Stimulated activated naive B cell treated with anti-CD40 and anti-IgM and Interleukin-4, amounts not matched to agents 10 μg/mL and 1 μg/mL and 100 μg/mL, for 72 hours (primary cell): Measurements from ENCODE around the gene RORC.

Experiments used
- ATAC-seq, 2 donors: fragments of 150-1000 bp; cut with Tn5 transposase; replicated peaks; 2 replicates each; pipeline ENCODE4 v1.10.0; 2021; ENCODE audit warnings: moderate library complexity in 1 of 2
- DNase-seq: peaks from one replicate; pipeline ENCODE4 v3.0.0; 2021
- H3K27ac Mint-ChIP-seq: one replicate; pipeline ENCODE4 v1.8.0; 2022; ENCODE audit warnings: mild to moderate bottlenecking, mixed read lengths
- H3K27me3 Mint-ChIP-seq, 2 donors: one replicate each; pipeline ENCODE4 v1.8.0; 2022; ENCODE audit warnings: mixed read lengths in 2 of 2
- H3K36me3 Mint-ChIP-seq, 2 donors: one replicate each; pipeline ENCODE4 v1.8.0; 2022; ENCODE audit warnings: mixed read lengths in 2 of 2, mild to moderate bottlenecking in 1 of 2
- H3K4me1 Mint-ChIP-seq, 2 donors: one replicate each; pipeline ENCODE4 v1.8.0; 2022; ENCODE audit warnings: mixed read lengths in 2 of 2, mild to moderate bottlenecking in 1 of 2
- H3K4me3 Mint-ChIP-seq, 2 donors: one replicate each; pipeline ENCODE4 v1.8.0; 2022; ENCODE audit warnings: mild to moderate bottlenecking in 2 of 2, mixed read lengths in 2 of 2, moderate library complexity in 1 of 2
- H3K9me3 Mint-ChIP-seq, 2 donors: one replicate each; pipeline ENCODE4 v1.8.0; 2022; ENCODE audit warnings: mixed read lengths in 2 of 2, mild to moderate bottlenecking in 1 of 2

The RORC gene

GRCh38 chr1:151827853-151828252, 3.7 kb downstream of the RORC start:
- Mint-ChIP-seq H3K27me3 (peaks cover 29 to 48% of the 10 kb centered on the region in 2 donors), H3K4me3 (no peak overlapping the region), H3K4me1 (peaks cover 22 to 31% of the 10 kb centered on the region in 2 donors), H3K9me3 (no peaks in the 10 kb centered on the region), H3K36me3 (no peaks in the 10 kb centered on the region), H3K27ac (no peak overlapping the region)
- ATAC-seq (no peak), DNase-seq (no peak)

GRCh38 chr1:151825751-151826660, 5.6 kb downstream of the RORC start:
- no peaks in the 10 kb centered on the region for H3K36me3 Mint-ChIP-seq
- peaks cover 23 to 42% of the 10 kb centered on the region in 2 donors for H3K27me3 Mint-ChIP-seq
- H3K27ac Mint-ChIP-seq: no peak overlapping the region
- no peaks in the 10 kb centered on the region for H3K9me3 Mint-ChIP-seq
- H3K4me3 Mint-ChIP-seq: no peak overlapping the region
- ATAC-seq: no peak
- H3K4me1 Mint-ChIP-seq: peaks cover 25 to 44% of the 10 kb centered on the region in 2 donors
- DNase-seq: no peak

GRCh38 chr1:151825204-151825603, 6.4 kb downstream of the RORC start:
- ATAC-seq (no peak), DNase-seq (no peak)
- H3K9me3 Mint-ChIP-seq: no peaks in the 10 kb centered on the region
- peaks cover 23 to 42% of the 10 kb centered on the region in 2 donors for H3K27me3 Mint-ChIP-seq
- H3K4me1 Mint-ChIP-seq: peaks cover 20 to 41% of the 10 kb centered on the region in 2 donors
- no peak overlapping the region for H3K4me3 Mint-ChIP-seq
- no peak overlapping the region for H3K27ac Mint-ChIP-seq
- H3K36me3 Mint-ChIP-seq: no peaks in the 10 kb centered on the region

- no peaks in the 10 kb centered on the region for H3K9me3 Mint-ChIP-seq
- H3K27me3 Mint-ChIP-seq: peaks cover 18 to 30% of the 10 kb centered on the region in 2 donors
- no peak overlapping the region for H3K27ac Mint-ChIP-seq
- DNase-seq: no peak
- no peaks in the 10 kb centered on the region for H3K36me3 Mint-ChIP-seq
- no peak overlapping the region for H3K4me3 Mint-ChIP-seq
- no peak for ATAC-seq
- peaks cover 9 to 26% of the 10 kb centered on the region in 2 donors for H3K4me1 Mint-ChIP-seq
Measured at GRCh38 chr1:151823175-151823574, 8.4 kb downstream of the RORC start.

GRCh38 chr1:151822404-151822803, 9.2 kb downstream of the RORC start:
- no peak overlapping the region for H3K27ac Mint-ChIP-seq
- H3K4me3 Mint-ChIP-seq: no peak overlapping the region
- DNase-seq: no peak

GRCh38 chr1:151820940-151821339, 10.7 kb downstream of the RORC start:
- Mint-ChIP-seq H3K36me3 (no peaks in the 10 kb centered on the region), H3K27me3 (peaks cover 19 to 34% of the 10 kb centered on the region in 2 donors), H3K4me3 (no peak overlapping the region), H3K27ac (no peak overlapping the region), H3K9me3 (no peaks in the 10 kb centered on the region), H3K4me1 (peaks cover 9 to 30% of the 10 kb centered on the region in 2 donors)
- no peak for DNase-seq
- ATAC-seq: no peak

More at GRCh38 chr1:151822404-151822803, 9.2 kb downstream of the RORC start:
- H3K27me3 Mint-ChIP-seq: peaks cover 14 to 26% of the 10 kb centered on the region in 2 donors
- peak; percentile 22 to 42 for ATAC-seq
- H3K36me3 Mint-ChIP-seq: no peaks in the 10 kb centered on the region
- no peaks in the 10 kb centered on the region for H3K9me3 Mint-ChIP-seq
- peaks cover 6 to 23% of the 10 kb centered on the region in 2 donors for H3K4me1 Mint-ChIP-seq

GRCh38 chr1:151819976-151820623, 11.5 kb downstream of the RORC start:
- Mint-ChIP-seq H3K27me3 (peaks cover 20 to 30% of the 10 kb centered on the region in 2 donors), H3K4me3 (no peak overlapping the region), H3K9me3 (no peaks in the 10 kb centered on the region), H3K27ac (no peak overlapping the region), H3K4me1 (peaks cover 10 to 34% of the 10 kb centered on the region in 2 donors), H3K36me3 (no peaks in the 10 kb centered on the region)
- DNase-seq: no peak
- ATAC-seq: no peak

GRCh38 chr1:151819227-151819835, 12.3 kb downstream of the RORC start:
- DNase-seq: no peak
- no peak for ATAC-seq
- H3K27me3 Mint-ChIP-seq: peaks cover 21 to 31% of the 10 kb centered on the region in 2 donors
- no peaks in the 10 kb centered on the region for H3K36me3 Mint-ChIP-seq
- H3K4me3 Mint-ChIP-seq: no peak overlapping the region
- H3K4me1 Mint-ChIP-seq: peaks cover 10 to 34% of the 10 kb centered on the region in 2 donors
- H3K27ac Mint-ChIP-seq: no peak overlapping the region
- H3K9me3 Mint-ChIP-seq: no peaks in the 10 kb centered on the region

- peaks cover 18 to 21% of the 10 kb centered on the region in 2 donors for H3K27me3 Mint-ChIP-seq
- H3K9me3 Mint-ChIP-seq: no peaks in the 10 kb centered on the region
- ATAC-seq: peak; percentile 34 to 51
- DNase-seq: no peak
- peaks cover 10 to 29% of the 10 kb centered on the region in 2 donors for H3K4me1 Mint-ChIP-seq
- no peaks in the 10 kb centered on the region for H3K36me3 Mint-ChIP-seq
- H3K4me3 Mint-ChIP-seq: no peak overlapping the region
- no peak overlapping the region for H3K27ac Mint-ChIP-seq
Measured at GRCh38 chr1:151817353-151817730, 14.3 kb downstream of the RORC start.

GRCh38 chr1:151816548-151817352, 14.9 kb downstream of the RORC start:
- DNase-seq: no peak
- peaks cover 18 to 21% of the 10 kb centered on the region in 2 donors for H3K27me3 Mint-ChIP-seq
- ATAC-seq: no peak
- H3K36me3 Mint-ChIP-seq: no peaks in the 10 kb centered on the region
- no peak overlapping the region for H3K4me3 Mint-ChIP-seq
- H3K9me3 Mint-ChIP-seq: no peaks in the 10 kb centered on the region
- peaks cover 8 to 23% of the 10 kb centered on the region in 2 donors for H3K4me1 Mint-ChIP-seq
- no peak overlapping the region for H3K27ac Mint-ChIP-seq

GRCh38 chr1:151815716-151816327, 15.8 kb downstream of the RORC start:
- Mint-ChIP-seq H3K27me3 (peaks cover 18 to 21% of the 10 kb centered on the region in 2 donors), H3K4me3 (no peak overlapping the region), H3K9me3 (no peaks in the 10 kb centered on the region), H3K36me3 (no peaks in the 10 kb centered on the region), H3K4me1 (peaks cover 6 to 15% of the 10 kb centered on the region in 2 donors), H3K27ac (no peak overlapping the region)
- ATAC-seq (no peak), DNase-seq (no peak)

- DNase-seq: no peak
- Mint-ChIP-seq H3K4me3 (no peak overlapping the region), H3K4me1 (peaks cover 6 to 15% of the 10 kb centered on the region in 2 donors), H3K9me3 (no peaks in the 10 kb centered on the region), H3K27ac (no peak overlapping the region), H3K27me3 (peaks cover 18 to 21% of the 10 kb centered on the region in 2 donors), H3K36me3 (no peaks in the 10 kb centered on the region)
- no peak for ATAC-seq
Measured at GRCh38 chr1:151814971-151815545, 16.5 kb downstream of the RORC start.

GRCh38 chr1:151814426-151814825, 17.2 kb downstream of the RORC start:
- no peak overlapping the region for H3K27ac Mint-ChIP-seq
- no peak for ATAC-seq
- H3K4me1 Mint-ChIP-seq: peaks cover 6 to 15% of the 10 kb centered on the region in 2 donors
- H3K36me3 Mint-ChIP-seq: no peaks in the 10 kb centered on the region
- H3K27me3 Mint-ChIP-seq: peaks cover 14 to 21% of the 10 kb centered on the region in 2 donors
- no peaks in the 10 kb centered on the region for H3K9me3 Mint-ChIP-seq
- no peak for DNase-seq
- H3K4me3 Mint-ChIP-seq: no peak overlapping the region
